ENCODE measurements around the gene SMAD3.

The SMAD3 gene

GRCh38 chr15:67241132-67241855 lies 175.9 kb downstream of the SMAD3 start:
- DNase-seq (ENCODE audit: low read depth): no peak
- TF ChIP-seq CTCF (conservative IDR thresholded peaks at IDR 0.05; ENCODE audit: low read depth, low read length): no peak
- H3K4me3 ChIP-seq (ENCODE audit: low read depth, low read length): no peak overlapping the region

- peak; percentile 21 for DNase-seq (ENCODE audit: low read depth)
- H3K4me3 ChIP-seq (ENCODE audit: low read depth, low read length): no peak overlapping the region
- no peak for TF ChIP-seq CTCF (conservative IDR thresholded peaks at IDR 0.05; ENCODE audit: low read depth, low read length)
Observed at GRCh38 chr15:67242708-67243111, 177.3 kb downstream of the SMAD3 start.

All from choroid plexus epithelial cell (primary cell).